PC-3 (cell line): ENCODE measurements around the gene QPCT. TPM values are rescaled to one million over a fixed set of nuclear protein-coding genes. Genes with fewer than 3 reads are reported as not detected.

ENCODE experiments used
- ATAC-seq: fragments of 200-7000 bp; cut with Tn5 transposase; 2 replicates; pipeline ENCODE4 v1.9.1; 2020; ENCODE audit warnings: mild to moderate bottlenecking, moderate library complexity
- BruUV-seq: library from RNA; stranded (reverse); fragments of 400-500 nt; replicated peaks from 2 replicates; lab custom pipeline; 2021; lab: Mats Ljungman, UMichigan
- CTCF ChIA-PET: fragments of 300-600 bp; sonication (Branson Sonifier 250); formaldehyde crosslinking; loops from one replicate; lab custom pipeline; 2022; ENCODE audit warnings: antibody characterized with exemption; lab: Charles Lee
- POLR2A ChIA-PET: fragments of 300-600 bp; sonication (Branson Sonifier 250); formaldehyde crosslinking; loops from one replicate; lab custom pipeline; 2022; ENCODE audit warnings: antibody characterized with exemption; ENCODE audit not compliant: unreplicated experiment; lab: Charles Lee
- DNase-seq: peaks from one replicate; pipeline ENCODE4 v3.0.0-alpha.2; 2015
- H2AFZ ChIP-seq: fragments of 300-600 bp; sonication (generic); 2 replicates; pipeline ENCODE4 v1.6.0; 2016; ENCODE audit warnings: antibody characterized with exemption, low read length
- H3F3A ChIP-seq: fragments of 300-600 bp; sonication (generic); one replicate; pipeline ENCODE4 v1.6.0; 2017; ENCODE audit warnings: antibody characterized with exemption, low read length, control low read depth, mild to moderate bottlenecking; ENCODE audit not compliant: unreplicated experiment
- H3K27ac ChIP-seq: fragments of 300-600 bp; sonication (generic); 2 replicates; pipeline ENCODE4 v1.5.1; 2016; ENCODE audit warnings: mild to moderate bottlenecking, low read length
- H3K27me3 ChIP-seq: fragments of 300-600 bp; sonication (generic); 2 replicates; pipeline ENCODE4 v1.6.1; 2016; ENCODE audit warnings: low read length, mixed read lengths
- H3K36me3 ChIP-seq: fragments of 300-600 bp; sonication (generic); 2 replicates; pipeline ENCODE4 v1.6.1; 2016; ENCODE audit warnings: low read depth, mixed run types, low read length, mixed read lengths
- H3K4me1 ChIP-seq: fragments of 300-600 bp; sonication (generic); 2 replicates; pipeline ENCODE4 v1.5.1; 2016; ENCODE audit warnings: low read length; ENCODE audit not compliant: insufficient read depth
- H3K4me2 ChIP-seq: fragments of 300-600 bp; sonication (generic); 2 replicates; pipeline ENCODE4 v1.6.0; 2016; ENCODE audit warnings: low read length
- H3K4me3 ChIP-seq: fragments of 300-600 bp; sonication (generic); 2 replicates; pipeline ENCODE4 v1.5.1; 2016; ENCODE audit warnings: mild to moderate bottlenecking, low read length, mixed read lengths
- H3K79me2 ChIP-seq: fragments of 300-600 bp; sonication (generic); 2 replicates; pipeline ENCODE4 v1.6.1; 2017; ENCODE audit warnings: low read length, mixed read lengths
- H3K9ac ChIP-seq: fragments of 300-600 bp; sonication (generic); 2 replicates; pipeline ENCODE4 v1.6.0; 2016; ENCODE audit warnings: mild to moderate bottlenecking, low read length
- H3K9me2 ChIP-seq: fragments of 300-600 bp; sonication (generic); replicated peaks from 2 replicates; pipeline ENCODE4 v1.6.1; 2016; ENCODE audit warnings: mixed run types, low read length, mixed read lengths
- H3K9me3 ChIP-seq: fragments of 300-600 bp; sonication (generic); 2 replicates; pipeline ENCODE4 v1.6.1; 2016; ENCODE audit warnings: low read length, mixed read lengths
- H4K20me1 ChIP-seq: fragments of 300-600 bp; sonication (generic); 2 replicates; pipeline ENCODE4 v1.6.1; 2016; ENCODE audit warnings: low read length, mixed read lengths
- CTCF ChIP-seq: fragments of 300-600 bp; sonication (generic); conservative IDR thresholded peaks from 2 replicates; pipeline ENCODE4 v1.5.1; 2017; ENCODE audit warnings: antibody characterized with exemption, low read depth, mild to moderate bottlenecking, low read length
- EZH2 ChIP-seq: fragments of 300-600 bp; sonication (generic); IDR thresholded peaks from one replicate; pipeline ENCODE4 v1.6.1; 2017; ENCODE audit warnings: antibody characterized with exemption, mild to moderate bottlenecking, low read length; ENCODE audit not compliant: unreplicated experiment
- EZH2phosphoT487 ChIP-seq: fragments of 300-600 bp; sonication (generic); IDR thresholded peaks from 2 replicates; pipeline ENCODE4 v1.6.1; 2018; ENCODE audit warnings: mild to moderate bottlenecking, antibody characterized with exemption, low read length, borderline replicate concordance
- intact Hi-C: fragments of 100-400 bp; cut with micrococcal nuclease; formaldehyde crosslinking; loops from 2 replicates; pipeline ENCODE4 v1.9.0; 2023
- total RNA-seq: library from RNA; depleted of rRNA; stranded (reverse); fragments of >200 nt; gene quantifications from 2 replicates; pipeline ENCODE4 v1.2.3, GENCODE V29; 2014

QPCT gene
- total RNA-seq, 1 experiment from 2014 or later, result not detected

- Histone ChIP-seq H3K79me2 (no peaks in the 10 kb centered on the region), H3F3A (no peaks in the 10 kb centered on the region), H3K4me2 (no peak overlapping the region), H3K27ac (no peak overlapping the region), H3K4me1 (peaks cover 4% of the 10 kb centered on the region; the same call in 1 of the 2 replicates), H3K27me3 (no peaks in the 10 kb centered on the region), H2AFZ (no peak overlapping the region), H3K9ac (no peak overlapping the region), H4K20me1 (no peaks in the 10 kb centered on the region), H3K36me3 (no peaks in the 10 kb centered on the region), H3K9me3 (no peaks in the 10 kb centered on the region), H3K9me2 (no peaks in the 10 kb centered on the region), H3K4me3 (no peak overlapping the region)
- POLR2A ChIA-PET, result no interaction called here
- TF ChIP-seq EZH2 (no peak), EZH2phosphoT487 (no peak), CTCF (no peak)
- CTCF ChIA-PET, result no interaction called here
- ATAC-seq, result no peak
- no TSS peak for BruUV-seq
- intact Hi-C loops, result no loop called here
- DNase-seq, result no peak
Measured at GRCh38 chr2:37348155-37348554, 3.7 kb downstream of the QPCT start.

- no peak for DNase-seq
- POLR2A ChIA-PET, result no interaction called here
- BruUV-seq, result no TSS peak
Measured at GRCh38 chr2:37349231-37349860, 4.9 kb downstream of the QPCT start.

More at GRCh38 chr2:37349231-37349860, 4.9 kb downstream of the QPCT start:
- peaks cover 4% of the 10 kb centered on the region; the same call in 1 of the 2 replicates for H3K4me1 ChIP-seq
- no peaks in the 10 kb centered on the region for H3K27me3 ChIP-seq
- no peak overlapping the region for H2AFZ ChIP-seq
- no peaks in the 10 kb centered on the region for H3K79me2 ChIP-seq
- no peak for ATAC-seq
- no peaks in the 10 kb centered on the region for H3K9me2 ChIP-seq
- TF ChIP-seq EZH2phosphoT487, result no peak
- TF ChIP-seq EZH2, result no peak
- TF ChIP-seq CTCF, result no peak
- H4K20me1 ChIP-seq, result no peaks in the 10 kb centered on the region
- H3K36me3 ChIP-seq, result no peaks in the 10 kb centered on the region
- H3K27ac ChIP-seq, result no peak overlapping the region
- no peaks in the 10 kb centered on the region for H3F3A ChIP-seq
- no peak overlapping the region for H3K9ac ChIP-seq
- intact Hi-C loops, result no loop called here
- H3K4me3 ChIP-seq, result no peak overlapping the region
- CTCF ChIA-PET, result interaction anchor here (0.6 kb wide), 1 partner anchor 23 kb away, joined by 3 read pairs; no protein-coding TSS in a partner anchor
- no peaks in the 10 kb centered on the region for H3K9me3 ChIP-seq
- no peak overlapping the region for H3K4me2 ChIP-seq
